Stimulated activated CD4-positive, alpha-beta T cell treated with anti-CD3 and anti-CD28 coated beads, Interleukin-4, amount 100 ng/mL, for 24 hours (primary cell): ENCODE measurements around the gene SIX3.
A peak's percentile ranks its signal among the peaks of the same experiment; 100 is the strongest.

Experiments
- DNase-seq: peaks from one replicate; pipeline ENCODE4 v3.0.0-alpha.2; 2020

Gene SIX3

DNA sequence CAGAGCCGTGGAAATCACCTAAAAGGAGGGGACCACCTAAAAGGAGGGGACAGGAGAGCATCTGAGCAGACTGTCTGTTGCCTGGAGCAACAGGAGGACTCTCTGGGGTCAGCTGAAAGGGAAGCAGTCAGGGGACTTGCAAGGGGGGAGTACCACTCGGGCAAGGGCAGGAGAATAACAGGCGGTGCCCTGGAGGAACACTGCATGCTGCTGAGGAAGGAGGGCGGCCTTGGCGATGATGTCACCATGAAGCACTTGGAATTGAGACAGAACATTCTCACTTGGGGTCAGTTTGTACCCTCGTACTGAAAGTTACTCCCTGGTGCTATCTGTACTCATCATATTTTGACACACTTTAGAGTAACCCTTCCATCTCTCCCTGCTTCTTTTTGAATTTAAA, 18.4 kb downstream of the SIX3 start:
- DNase-seq: no peak

GRCh38 chr2:44960871-44961270, 19.4 kb downstream of the SIX3 start:
- DNase-seq: no peak

DNA sequence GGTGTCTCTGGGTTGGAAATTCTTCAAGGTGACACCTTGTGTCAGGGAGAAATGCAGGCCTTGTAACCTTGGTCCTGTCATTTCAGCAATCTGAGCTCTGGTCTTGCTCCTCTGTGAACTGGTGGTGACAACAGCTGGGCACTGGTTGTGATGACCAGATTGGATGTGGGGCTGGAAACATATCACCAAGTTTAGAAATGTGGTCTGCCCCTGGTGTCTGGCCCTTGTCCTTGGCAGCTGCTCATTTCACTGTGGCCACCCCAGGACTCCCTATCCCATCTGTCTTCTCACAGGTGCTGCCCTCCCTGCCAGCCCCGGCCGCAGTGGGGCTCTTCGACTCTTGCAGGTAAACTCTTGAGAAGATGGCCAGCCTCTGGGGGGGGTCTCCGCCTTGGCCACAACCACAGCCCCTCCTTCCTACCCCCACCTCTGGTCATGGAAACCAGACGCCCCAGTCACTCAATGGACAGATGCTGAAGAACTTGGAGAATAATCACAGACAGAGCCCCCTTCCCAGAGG, 20.7 kb downstream of the SIX3 start:
- no peak for DNase-seq

DNA sequence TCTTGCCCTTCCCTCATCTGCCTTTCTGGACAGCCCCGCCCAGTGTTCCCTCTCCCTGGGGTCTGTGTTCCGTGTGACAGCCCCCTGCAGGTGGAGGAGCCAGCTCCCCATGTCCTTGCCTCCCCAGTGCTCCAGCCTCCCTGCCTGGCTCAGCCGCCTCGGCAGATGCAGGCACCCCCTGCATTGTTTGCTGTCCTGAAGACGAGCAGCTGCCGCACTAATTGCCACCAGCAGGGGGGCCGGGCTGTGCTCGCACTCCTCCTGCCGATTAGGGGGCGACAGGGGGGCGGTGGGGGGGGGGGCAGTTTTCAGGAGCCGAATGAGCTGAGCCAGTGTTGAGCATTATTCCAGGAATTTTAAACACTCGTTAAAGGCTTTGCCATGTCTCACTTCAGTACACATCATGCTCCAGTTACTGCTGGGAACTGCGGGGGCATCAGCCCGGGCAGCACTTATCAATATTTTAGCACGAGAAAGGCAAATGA, 23.3 kb downstream of the SIX3 start:
- DNase-seq: no peak

DNA sequence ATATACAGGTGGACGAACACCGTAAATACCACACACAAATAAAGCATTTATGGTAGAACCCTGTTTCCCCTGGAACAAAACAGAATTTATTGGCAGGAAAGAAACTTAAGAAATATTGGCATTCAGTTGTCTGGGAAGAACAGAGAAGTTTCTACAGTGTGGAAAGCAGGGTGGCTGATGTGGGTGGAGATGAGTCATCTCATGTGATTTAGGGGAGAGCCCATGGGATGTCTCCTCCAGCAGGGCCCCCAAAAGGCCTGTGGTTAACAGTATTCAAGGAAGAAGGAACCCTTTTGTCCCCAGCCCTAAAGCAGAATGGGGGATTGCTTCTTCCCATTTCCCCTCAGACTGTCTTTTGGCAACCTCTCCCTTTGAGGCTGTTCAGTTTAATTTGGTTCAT, 24.2 kb downstream of the SIX3 start:
- DNase-seq: no peak

GRCh38 chr2:44967056-44967455, 25.6 kb downstream of the SIX3 start:
- DNase-seq: no peak

- DNase-seq: no peak
Measured at GRCh38 chr2:44967727-44968432, 26.4 kb downstream of the SIX3 start.

DNA sequence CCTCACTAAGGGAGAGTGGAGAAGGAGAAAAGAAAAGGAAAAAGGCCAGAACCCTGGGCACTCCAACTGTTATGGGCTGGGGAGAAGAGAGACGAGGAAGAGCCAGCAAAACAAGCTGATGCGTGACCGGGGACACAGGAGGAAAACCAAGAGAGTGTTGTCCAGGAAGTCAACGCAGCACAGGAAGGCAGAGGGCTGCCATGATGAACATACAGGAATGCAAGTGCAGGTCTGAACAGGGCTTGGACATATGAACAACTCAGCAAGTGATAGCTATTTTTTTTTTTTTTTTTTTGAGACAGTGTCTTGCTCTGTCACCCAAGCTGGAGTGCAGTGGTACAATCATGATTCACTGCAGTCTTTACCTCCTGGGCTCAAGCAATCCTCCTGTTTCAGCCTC, 28.4 kb downstream of the SIX3 start:
- DNase-seq: no peak

GRCh38 chr2:44970846-44971450, 29.4 kb downstream of the SIX3 start:
- DNase-seq: no peak

DNA sequence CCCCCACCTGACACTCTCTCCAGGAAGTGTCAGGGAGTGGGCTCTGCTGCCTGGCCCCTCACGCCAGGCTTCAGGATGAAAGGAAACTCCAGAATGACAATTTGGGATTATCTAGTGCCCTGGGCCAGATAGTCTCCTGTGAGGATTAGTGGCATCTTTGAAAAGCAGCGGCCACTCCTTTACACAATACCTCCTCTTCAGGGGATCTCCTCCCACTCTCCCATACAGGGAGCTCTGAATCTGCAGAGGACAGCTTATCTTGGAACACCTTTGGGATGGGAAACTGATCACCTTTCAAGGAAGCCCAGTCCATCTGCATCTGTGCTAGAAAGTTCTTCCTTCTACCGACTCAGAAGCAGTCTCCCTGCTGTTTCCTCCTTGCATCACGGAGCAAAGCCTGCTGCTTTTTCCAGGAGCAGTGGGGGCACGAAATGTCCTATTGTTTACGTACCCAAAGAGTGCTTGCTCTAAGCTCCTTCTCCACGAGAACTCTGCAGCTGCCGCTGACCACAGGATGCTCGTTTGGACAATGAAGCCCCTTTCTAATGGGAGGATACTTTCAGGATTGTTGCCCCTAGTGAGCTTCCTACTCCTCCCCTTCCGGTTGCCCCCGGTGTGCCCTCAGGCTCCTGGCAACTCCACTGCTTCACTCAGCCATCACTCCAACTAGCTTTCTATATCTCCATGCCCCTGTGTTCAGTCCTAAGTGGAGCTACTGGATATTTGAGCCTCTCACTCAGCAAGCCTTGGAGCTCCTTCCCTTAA, 31.5 kb downstream of the SIX3 start:
- no peak for DNase-seq

GRCh38 chr2:44974064-44974715, 32.7 kb downstream of the SIX3 start:
- DNase-seq: no peak

GRCh38 chr2:44975571-44976450, 34.3 kb downstream of the SIX3 start:
- no peak for DNase-seq

DNA sequence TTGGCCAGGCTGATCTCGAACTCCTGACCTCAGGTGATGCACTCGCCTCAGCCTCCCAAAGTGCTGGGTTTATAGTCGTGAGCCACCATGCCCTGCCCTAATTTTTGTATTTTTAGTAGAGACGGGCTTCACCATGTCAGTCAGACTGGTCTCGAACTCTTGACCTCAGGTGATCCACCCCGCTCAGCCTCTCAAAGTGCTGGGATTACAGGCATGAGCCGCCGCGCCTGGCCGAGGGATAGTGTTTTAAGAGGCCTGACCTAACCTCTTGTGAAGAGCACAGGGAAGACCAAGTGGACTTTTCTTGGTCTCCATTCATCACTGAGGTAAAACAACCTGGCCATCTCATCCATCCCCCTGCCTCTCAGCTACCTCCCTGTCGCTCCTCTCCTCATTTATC, 38.1 kb downstream of the SIX3 start:
- no peak for DNase-seq

GRCh38 chr2:44980751-44981713, 39.5 kb downstream of the SIX3 start:
- DNase-seq: no peak

GRCh38 chr2:44981714-44982108, 40.2 kb downstream of the SIX3 start:
- peak; percentile 74 for DNase-seq

GRCh38 chr2:44983836-44984604, 42.5 kb downstream of the SIX3 start:
- no peak for DNase-seq

DNA sequence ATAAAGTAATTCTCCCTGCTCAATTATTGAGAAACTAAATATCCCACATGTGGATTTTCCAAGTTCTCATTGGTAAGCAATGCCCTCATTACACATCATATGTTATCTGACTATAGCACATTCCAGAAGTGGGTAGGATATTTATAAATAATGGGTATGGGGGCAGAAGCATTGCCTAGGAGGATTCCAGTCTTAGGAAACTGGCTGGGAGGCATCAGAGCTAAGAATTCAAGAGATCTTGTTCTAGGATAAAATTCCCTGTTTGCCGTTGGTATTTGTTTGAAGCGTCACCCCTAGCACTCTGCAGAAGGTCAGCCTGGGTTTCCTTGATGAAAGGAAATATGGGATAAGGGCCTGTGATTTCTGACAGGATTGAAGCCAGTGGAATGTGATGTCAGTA, 47.7 kb downstream of the SIX3 start:
- DNase-seq: no peak

DNA sequence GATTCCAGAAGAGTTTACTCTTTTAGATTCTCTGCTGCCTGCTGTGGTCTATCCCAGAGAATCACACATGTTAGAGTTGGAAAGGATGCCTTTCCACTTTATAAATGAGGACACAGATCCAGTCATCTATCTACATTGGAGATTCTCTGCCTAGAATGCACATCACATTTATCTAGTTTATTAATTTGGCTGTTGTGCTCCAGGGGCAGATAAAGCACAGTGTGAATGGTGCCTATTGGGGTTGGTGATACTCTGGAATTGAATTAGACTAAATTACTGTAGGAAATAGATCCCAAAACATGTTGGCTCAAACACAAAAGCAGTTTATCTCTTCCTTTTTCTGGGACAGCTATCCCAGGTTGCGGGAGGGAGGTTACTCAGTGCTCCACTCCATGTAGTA, 52.9 kb downstream of the SIX3 start:
- no peak for DNase-seq
